Measurements from ENCODE around the gene FABP1.

DNA sequence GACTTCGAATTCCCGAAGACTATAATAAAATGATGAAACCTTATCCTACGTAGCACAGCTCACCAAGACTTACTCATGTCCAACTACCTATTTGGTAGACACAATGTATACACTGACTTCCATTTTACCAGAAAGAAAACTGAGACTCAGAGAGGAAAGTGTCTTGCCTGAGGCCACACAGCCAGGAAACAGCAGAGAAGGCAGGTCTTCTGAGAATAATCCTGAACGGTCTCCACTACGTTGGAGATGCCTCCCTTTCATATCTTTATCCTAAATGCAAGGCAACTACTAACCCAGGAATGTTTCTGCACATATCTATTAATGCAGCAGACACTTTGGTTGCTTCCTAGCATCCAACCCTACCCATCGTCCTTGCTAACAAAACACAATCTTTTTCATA is 11.9 kb upstream of the FABP1 start:
- TF ChIP-seq POLR2A (IDR thresholded peaks at IDR 0.05), result no peak
- TF ChIP-seq, protein P1, sequence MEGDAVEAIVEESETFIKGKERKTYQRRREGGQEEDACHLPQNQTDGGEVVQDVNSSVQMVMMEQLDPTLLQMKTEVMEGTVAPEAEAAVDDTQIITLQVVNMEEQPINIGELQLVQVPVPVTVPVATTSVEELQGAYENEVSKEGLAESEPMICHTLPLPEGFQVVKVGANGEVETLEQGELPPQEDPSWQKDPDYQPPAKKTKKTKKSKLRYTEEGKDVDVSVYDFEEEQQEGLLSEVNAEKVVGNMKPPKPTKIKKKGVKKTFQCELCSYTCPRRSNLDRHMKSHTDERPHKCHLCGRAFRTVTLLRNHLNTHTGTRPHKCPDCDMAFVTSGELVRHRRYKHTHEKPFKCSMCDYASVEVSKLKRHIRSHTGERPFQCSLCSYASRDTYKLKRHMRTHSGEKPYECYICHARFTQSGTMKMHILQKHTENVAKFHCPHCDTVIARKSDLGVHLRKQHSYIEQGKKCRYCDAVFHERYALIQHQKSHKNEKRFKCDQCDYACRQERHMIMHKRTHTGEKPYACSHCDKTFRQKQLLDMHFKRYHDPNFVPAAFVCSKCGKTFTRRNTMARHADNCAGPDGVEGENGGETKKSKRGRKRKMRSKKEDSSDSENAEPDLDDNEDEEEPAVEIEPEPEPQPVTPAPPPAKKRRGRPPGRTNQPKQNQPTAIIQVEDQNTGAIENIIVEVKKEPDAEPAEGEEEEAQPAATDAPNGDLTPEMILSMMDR (IDR thresholded peaks at IDR 0.05), result no peak
